Measurements from ENCODE around the gene CXCL10.

GRCh38 chr4:76010576-76010975 is 12.7 kb downstream of the CXCL10 start:
- no peak for TF ChIP-seq EZH2phosphoT487 (IDR thresholded peaks at IDR 0.05)
- TF ChIP-seq CTCF (IDR thresholded peaks at IDR 0.05): no peak

All from neural progenitor cell (in vitro differentiated cells).